Measurements from ENCODE around the gene GFRA1.

Gene GFRA1

GRCh38 chr10:116029826-116030225, 243.2 kb downstream of the GFRA1 start:
- FAIRE-seq (no peak), DNase-seq (ENCODE audit: insufficient read length, low spot score) (no peak)
- no peak for TF ChIP-seq POLR2A (IDR thresholded peaks at IDR 0.05; ENCODE audit: low read depth, low read length)

DNA sequence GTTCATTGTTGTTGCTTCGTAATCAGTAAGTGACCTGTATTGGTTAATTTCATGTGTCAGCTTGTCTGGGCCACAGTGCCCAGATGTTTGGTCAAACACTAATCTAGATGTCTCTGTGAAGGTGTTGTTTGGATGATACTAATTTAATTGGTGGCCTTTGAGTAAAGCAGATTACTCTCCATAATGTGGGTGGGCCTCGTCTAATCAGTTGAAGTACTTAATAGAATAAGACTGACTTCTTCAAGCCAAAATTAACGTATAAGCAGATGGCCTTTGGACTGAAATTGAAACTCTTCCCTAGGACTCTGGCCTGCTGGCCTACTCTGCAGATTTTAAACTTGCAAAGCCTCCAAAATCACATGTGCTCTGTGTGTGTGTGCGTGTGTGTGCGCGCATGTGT, 245.7 kb downstream of the GFRA1 start:
- no peak for FAIRE-seq
- DNase-seq (ENCODE audit: insufficient read length, low spot score): no peak

DNA sequence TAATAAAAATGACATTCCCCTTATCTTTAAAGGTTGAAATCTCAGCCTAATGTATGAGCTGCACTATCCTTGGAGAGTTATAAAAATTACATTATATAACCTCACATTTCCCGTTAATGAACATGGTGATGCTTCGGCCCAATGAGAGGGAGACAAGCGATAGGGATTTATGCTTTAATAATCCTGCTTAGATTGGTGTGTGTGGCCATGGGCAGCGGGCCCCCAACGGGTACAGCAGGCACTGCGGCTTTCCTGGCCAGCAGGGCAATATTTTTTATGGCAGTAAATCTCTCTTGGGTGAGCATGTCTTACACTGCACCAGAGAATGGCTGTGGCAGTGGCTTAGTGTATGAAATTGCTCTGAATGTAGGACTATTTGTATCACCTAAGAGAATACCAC, 246.3 kb downstream of the GFRA1 start:
- no peak for TF ChIP-seq POLR2A (IDR thresholded peaks at IDR 0.05; ENCODE audit: low read depth, low read length)
- no peak for FAIRE-seq
- DNase-seq (ENCODE audit: insufficient read length, low spot score): no peak

More for the DNA sequence above, 245.7 kb downstream of the GFRA1 start:
- no peak for TF ChIP-seq POLR2A (IDR thresholded peaks at IDR 0.05; ENCODE audit: low read depth, low read length)

DNA sequence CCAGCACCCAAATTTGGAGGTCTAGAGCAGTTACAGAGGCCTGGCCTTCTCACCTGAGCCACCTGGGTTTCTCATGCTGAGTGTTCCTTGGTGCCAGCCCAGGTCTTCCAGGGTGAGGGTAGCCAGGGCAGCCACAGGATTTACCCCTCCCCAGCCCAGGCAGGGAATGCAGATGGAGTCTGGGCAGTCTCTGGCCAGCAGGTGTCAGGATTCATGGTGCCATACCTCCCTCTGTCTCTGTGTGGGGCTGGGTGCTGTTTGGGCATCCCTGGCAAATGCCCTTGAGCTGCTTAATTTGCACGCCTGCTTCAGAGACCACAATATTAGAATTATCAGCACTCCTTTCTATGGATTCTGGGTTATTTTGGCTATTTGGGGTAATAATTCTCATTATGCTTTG, 246.7 kb downstream of the GFRA1 start:
- FAIRE-seq (no peak), DNase-seq (ENCODE audit: insufficient read length, low spot score) (no peak)
- TF ChIP-seq POLR2A (IDR thresholded peaks at IDR 0.05; ENCODE audit: low read depth, low read length): no peak

GRCh38 chr10:116024271-116024878, 248.6 kb downstream of the GFRA1 start:
- no peak for TF ChIP-seq POLR2A (IDR thresholded peaks at IDR 0.05; ENCODE audit: low read depth, low read length)
- FAIRE-seq (no peak), DNase-seq (ENCODE audit: insufficient read length, low spot score) (no peak)

DNA sequence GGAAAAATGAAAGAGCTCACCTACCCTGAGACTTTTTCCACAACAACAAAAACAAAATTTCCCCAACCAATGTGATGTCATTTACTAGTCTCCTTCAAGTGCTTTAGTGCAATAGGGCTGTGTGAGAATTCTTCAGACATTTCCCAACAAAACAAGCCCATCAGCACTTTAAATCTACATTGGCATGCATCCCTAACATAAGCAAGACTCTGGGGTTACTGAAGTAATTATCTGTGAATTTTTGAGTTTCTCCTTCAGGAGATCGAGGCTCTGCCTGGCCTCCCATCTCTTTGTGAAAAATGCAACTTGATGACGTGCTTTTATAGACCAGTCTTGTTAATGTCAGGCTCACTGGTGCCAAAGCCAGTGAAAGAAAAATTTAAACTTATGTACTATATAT, 255.6 kb downstream of the GFRA1 start:
- no peak for TF ChIP-seq POLR2A (IDR thresholded peaks at IDR 0.05; ENCODE audit: low read depth, low read length)
- no peak for FAIRE-seq
- DNase-seq (ENCODE audit: insufficient read length, low spot score): no peak

DNA sequence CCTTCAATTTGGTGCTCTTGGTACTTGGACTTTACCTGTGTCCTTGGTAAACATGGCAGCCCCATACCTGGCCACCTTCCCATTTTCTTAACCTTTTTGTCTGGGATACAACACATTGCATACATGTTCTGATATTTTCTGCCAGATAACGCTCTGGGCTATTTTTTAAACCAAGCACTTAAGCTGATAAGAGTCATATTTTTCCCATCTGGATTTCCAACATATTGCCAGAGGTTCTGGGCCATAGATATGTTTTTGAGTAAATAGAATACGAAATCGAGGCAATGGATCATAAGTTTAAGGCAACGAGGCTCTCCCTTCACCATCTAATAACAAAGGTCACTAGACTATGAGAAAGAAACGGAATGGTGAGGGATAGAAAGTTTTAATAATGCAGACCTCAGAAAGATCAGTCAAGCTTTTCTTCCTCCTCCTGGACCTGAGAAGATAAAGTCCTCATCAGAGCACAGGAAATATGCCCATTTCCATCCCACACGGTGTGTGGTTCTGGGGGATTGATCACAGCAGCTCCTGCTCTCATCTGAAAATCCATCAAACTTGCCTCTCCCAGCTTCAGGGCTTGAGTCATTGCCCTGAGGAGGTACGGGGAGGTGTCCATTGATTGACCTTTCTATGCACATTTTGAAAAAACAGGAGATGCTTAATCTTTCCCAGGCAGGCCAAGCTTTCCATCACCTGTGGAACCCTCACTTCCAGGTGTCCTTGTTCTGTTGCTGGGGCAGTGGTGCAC, 257.2 kb downstream of the GFRA1 start:
- TF ChIP-seq POLR2A (IDR thresholded peaks at IDR 0.05; ENCODE audit: low read depth, low read length): no peak
- FAIRE-seq: no peak

GRCh38 chr10:116014871-116015582, 258.0 kb downstream of the GFRA1 start:
- DNase-seq (ENCODE audit: insufficient read length, low spot score) (no peak), FAIRE-seq (no peak)
- no peak for TF ChIP-seq POLR2A (IDR thresholded peaks at IDR 0.05; ENCODE audit: low read depth, low read length)

More for the DNA sequence above, 257.2 kb downstream of the GFRA1 start:
- no peak for DNase-seq (ENCODE audit: insufficient read length, low spot score)

DNA sequence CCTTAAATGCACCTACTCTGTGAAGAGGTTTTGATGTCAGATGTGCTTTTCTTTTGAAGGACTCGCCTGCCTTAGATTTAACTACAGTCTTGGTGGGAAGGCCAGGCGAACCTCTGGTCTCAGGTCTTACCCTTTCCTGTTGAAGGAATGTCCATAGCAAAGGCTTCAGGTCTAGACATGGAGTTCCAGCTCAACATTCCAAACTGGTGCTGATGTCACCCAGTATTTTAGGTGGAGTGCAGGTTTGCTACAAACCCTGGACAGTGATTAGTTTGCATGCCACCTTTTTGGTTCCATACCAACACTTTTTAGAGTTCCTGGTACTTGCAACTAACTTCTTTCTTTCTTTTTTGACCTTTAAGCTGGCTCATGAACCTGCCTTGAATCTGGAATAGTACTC, 258.7 kb downstream of the GFRA1 start:
- TF ChIP-seq POLR2A (IDR thresholded peaks at IDR 0.05; ENCODE audit: low read depth, low read length): no peak
- DNase-seq (ENCODE audit: insufficient read length, low spot score) (no peak), FAIRE-seq (no peak)

- DNase-seq (ENCODE audit: insufficient read length, low spot score) (no peak), FAIRE-seq (no peak)
- TF ChIP-seq POLR2A (IDR thresholded peaks at IDR 0.05; ENCODE audit: low read depth, low read length): no peak
Measured at GRCh38 chr10:116011929-116012328, 261.1 kb downstream of the GFRA1 start.

DNA sequence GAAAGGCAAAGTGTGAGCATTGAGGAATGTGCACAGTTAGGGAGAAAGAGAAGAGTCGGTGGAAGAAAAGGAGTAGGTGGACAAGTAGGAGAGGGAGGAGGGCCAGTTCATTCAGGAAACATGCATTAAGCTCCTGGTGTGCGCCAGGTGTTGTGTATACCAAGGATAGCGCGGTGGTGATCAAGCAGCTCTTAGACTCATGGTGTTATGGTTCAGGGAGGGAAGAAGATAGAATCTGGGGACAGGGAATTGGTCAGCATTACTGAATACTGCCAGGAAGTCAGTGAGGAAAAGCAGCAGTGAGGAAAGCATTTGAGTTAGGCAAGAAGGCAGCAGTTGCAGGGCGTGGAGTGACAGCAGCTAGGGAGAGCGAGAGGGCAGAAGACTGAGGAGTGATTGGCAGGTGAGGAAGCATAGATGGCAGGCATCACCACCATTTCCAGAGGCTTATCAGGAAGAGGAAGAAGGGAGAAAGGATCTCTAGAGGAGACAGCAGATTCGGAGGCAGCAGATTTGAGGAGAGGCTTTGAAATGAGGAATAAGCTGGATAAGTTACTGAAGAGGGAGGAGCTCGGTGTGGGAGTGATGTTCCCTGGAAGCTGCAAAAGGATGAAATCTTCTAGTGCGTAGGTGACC, 265.6 kb downstream of the GFRA1 start:
- no peak for FAIRE-seq
- no peak for TF ChIP-seq POLR2A (IDR thresholded peaks at IDR 0.05; ENCODE audit: low read depth, low read length)

More for the DNA sequence above, 265.6 kb downstream of the GFRA1 start:
- DNase-seq (ENCODE audit: insufficient read length, low spot score): no peak
